H1 (cell line): ENCODE measurements around the gene CGB5.

Experiments used
- CTCF ChIP-seq, 3 experiments: IDR thresholded peaks; 1 replicate in 2 of 3; 2 replicates in 1 of 3; pipeline versions ENCODE4 v1.5.1 to v1.6.1; 2011; ENCODE audit warnings: low read length in 3 of 3, mild to moderate bottlenecking in 3 of 3, inconsistent platforms in 2 of 3, low read depth in 1 of 3, moderate library complexity in 1 of 3; ENCODE audit not compliant: insufficient read depth in 1 of 3; ENCODE audit errors: control extremely low read depth in 1 of 3
- NRF1 ChIP-seq: IDR thresholded peaks from 2 replicates; pipeline ENCODE4 v1.6.1; 2011; ENCODE audit warnings: mild to moderate bottlenecking, low read depth, low read length, improper control_type of control experiment
- POLR2A ChIP-seq, 2 experiments: IDR thresholded peaks; 1 replicate in 1 of 2; 2 replicates in 1 of 2; pipeline ENCODE4 v1.6.1; 2011; ENCODE audit warnings: low read depth in 2 of 2, low read length in 2 of 2, mild to moderate bottlenecking in 2 of 2; ENCODE audit errors: control extremely low read depth in 1 of 2

GRCh38 chr19:49006905-49007304, 36.7 kb upstream of the CGB5 start:
- TF ChIP-seq CTCF (IDR thresholded peaks at IDR 0.05; ENCODE audit: control extremely low read depth in 1 of 3, insufficient read depth in 1 of 3, low read depth in 1 of 3, low read length in 3 of 3), result no peak
- TF ChIP-seq POLR2A (IDR thresholded peaks at IDR 0.05; ENCODE audit: control extremely low read depth in 1 of 2, low read depth in 2 of 2, low read length in 2 of 2), result no peak
- no peak for TF ChIP-seq NRF1
